ENCODE measurements around the gene SNX10.

The SNX10 gene

GRCh38 chr7:26406433-26406832, 114.8 kb downstream of the SNX10 start:
- DNase-seq, result no peak

GRCh38 chr7:26409661-26410547, 118.2 kb downstream of the SNX10 start:
- no peak for DNase-seq

DNA sequence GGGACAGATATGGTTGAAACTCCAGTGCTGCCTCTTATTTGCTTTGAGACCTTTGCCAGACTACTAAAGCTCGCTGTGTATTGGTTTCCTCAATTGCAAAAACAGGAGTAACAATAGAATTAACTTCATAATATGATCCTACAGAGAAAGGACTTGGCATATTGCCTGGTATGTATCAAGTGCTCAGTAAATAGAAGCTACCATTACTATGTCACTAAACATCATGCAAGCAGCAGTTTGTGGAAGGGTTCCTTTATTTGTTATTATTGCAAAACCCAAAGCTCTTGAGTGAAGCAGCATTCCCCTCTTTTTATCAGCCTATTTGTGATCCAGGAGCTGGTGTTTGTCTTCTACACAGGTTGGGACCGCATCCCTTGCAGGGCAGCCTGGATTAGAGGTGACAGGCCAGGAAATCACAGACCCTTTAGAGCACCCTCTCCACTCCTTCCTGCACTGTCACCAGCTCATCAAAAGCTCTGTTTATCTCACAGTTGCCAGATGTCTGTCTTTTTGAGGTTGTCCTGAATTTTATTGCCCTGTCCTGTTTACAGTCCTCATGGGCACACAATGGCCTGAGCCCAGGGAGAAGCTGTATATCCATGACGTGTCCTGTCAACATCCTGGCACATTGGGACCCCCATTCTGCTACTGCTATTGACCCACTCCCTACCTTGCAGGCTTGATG, 121.5 kb downstream of the SNX10 start:
- DNase-seq, result no peak

DNA sequence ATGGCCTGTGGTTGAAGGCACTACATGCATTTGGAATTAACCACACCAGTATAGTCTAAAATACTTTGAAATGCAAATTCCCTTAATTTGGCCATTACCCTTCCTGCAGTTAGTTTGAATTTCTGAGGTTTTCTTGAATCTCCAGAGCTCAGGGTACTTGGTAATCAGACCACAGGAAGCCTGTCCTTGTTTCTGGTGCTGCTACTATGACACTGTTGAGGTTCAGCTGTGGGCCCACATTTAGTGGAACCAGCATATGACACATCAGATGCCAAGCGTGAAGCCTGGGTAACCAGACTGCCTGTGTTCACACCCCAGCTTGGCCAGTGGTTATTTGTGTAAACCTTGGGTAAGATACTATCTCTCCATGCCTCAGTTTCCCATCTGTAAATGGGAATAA, 124.3 kb downstream of the SNX10 start:
- no peak for DNase-seq

DNA sequence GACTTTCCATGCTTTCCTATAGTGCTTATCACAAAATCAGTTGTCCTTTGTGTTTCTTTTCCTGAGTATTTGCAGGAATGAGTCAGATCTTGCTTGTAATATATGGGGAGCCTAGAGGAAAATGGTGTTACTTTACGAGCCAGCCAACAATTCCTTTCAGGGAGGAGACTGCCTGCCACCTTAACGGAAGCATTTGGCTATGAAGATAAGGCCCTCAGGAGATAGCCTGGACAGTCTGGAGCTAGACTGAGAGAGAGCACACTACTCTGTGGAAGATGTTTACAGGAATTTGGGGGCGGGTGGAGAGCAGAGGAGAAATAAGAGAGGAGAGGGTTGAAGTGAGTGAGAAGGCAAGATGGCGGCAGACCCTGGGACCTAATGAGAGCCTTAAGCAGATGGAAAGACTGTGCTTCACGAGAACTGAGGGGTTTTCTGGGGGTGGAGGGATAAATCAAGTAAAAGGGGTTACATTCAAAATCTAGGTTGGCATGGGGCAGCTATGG, 126.3 kb downstream of the SNX10 start:
- DNase-seq, result no peak

- DNase-seq, result no peak
Observed at GRCh38 chr7:26419198-26419597, 127.5 kb downstream of the SNX10 start.

GRCh38 chr7:26420422-26421019, 128.9 kb downstream of the SNX10 start:
- DNase-seq, result no peak

GRCh38 chr7:26422761-26423160, 131.1 kb downstream of the SNX10 start:
- DNase-seq, result no peak

GRCh38 chr7:26423436-26423835, 131.8 kb downstream of the SNX10 start:
- no peak for DNase-seq
